GM20431 (cell line): ENCODE data around the gene TNS2.
"Not testable (repeated sequence)": the region's sequence is repeated elsewhere in the genome, so short reads cannot be mapped to it uniquely, and the experiment has no call there.

Experiments
- in situ Hi-C: fragments of 300-500 bp; cut with MseI, MboI; formaldehyde crosslinking; loops from one replicate; pipeline ENCODE4 v1.15.0; 2020; ENCODE audit warnings: low sequenced_read_pairs; ENCODE audit not compliant: unreplicated experiment

Gene TNS2

GRCh38 chr12:53090554-53090953, 40.7 kb downstream of the TNS2 start:
- in situ Hi-C loops = no loop called here

DNA sequence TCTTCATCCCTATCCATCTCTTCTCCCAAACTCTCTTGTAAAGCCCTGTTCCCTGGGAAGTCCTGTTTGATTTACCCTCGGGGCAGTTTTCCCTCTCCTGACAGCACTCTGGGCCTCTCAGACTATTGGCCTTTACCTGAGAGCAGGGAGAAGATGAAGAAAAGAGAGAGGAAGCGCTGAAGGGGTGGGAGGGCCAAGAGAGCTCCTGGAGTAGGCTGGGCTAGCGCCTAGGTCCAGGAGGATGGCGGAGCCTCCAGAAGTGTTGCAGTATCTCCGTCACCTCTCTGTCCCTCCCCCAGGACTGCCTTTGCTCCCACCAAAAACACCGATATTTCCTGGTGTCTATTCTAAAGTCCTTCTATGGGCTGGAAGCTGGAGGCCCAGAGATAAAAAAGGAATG, 41.9 kb downstream of the TNS2 start:
- in situ Hi-C loops = no loop called here

DNA sequence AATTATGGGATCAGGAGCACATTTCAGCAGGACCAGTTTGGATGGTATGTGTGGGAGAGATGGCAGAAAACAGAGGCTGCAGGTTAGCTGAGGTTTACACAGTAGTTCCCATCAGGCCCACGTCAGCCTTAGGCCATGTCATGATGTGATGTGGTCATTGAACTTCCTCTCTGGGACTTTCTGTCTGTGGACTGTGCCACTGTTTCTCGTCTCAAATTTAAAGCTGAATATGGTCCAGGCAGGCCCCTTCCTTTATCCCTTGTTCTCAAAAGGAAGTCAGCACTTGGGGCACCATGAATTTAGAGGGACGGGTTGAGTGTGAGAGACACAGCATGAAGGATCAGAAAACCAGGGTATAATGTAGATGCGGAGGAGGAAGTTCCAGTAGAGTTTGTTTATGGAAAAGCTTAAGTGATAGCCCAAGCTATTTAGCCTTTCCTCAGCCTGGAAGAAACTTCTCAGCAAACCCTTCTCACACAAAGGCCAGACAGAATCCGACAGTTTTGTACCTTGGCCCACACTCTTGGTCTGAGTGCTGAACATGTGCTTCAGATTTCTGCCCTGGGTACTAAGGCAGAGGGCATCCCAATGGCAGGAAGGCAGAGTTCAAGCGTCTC, 44.0 kb downstream of the TNS2 start:
- in situ Hi-C loops = no loop called here

GRCh38 chr12:53094394-53094787, 44.5 kb downstream of the TNS2 start:
- in situ Hi-C loops = no loop called here

- in situ Hi-C loops = not testable (repeated sequence)
These were observed 45.1 kb downstream of the TNS2 start for GRCh38 chr12:53094796-53095595.

DNA sequence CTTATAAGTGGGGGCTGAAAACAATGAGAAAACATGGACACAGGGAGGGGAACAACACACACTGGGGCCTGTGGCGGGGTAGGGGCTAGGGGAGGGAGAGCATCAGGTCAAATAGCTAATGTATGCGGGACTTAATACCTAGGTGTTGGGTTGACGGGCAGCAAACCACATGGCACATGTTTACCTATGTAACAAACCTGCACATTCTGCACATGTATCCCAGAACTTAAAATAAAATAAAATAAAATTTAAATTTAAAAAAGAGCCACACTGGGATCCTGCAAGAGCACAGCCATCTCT, 45.7 kb downstream of the TNS2 start:
- in situ Hi-C loops = not testable (repeated sequence)

DNA sequence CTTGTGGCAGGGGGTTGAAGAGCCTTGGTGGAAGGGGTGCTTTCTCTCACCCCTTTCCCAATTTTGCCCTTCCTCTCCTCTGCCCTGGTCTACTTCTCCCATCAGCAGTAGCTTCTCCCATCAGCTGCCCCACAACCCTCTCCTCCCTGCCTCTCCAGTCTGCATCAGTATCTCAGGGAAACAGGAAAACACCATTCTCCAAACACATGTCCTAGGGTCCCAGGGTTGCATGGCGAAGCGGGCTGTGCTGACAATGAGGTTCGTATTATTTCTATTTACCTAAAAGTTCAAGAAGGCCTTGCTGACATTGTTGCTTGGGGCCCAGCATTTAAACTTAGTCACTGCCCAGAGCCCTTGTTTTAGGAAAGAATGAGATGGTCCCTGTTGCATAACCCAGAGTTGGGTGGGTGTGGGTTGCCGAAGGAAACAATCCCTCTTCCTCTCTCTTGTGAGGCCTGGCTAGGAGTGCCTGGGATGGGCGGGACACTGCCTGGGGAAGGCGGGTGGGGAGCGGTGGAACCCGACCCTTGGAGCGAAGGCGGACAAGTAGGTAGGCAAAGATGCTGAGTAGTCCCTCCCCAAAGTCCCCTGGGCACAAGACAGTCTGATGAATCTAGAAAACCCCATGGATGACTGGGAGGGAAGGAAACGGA, 46.4 kb downstream of the TNS2 start:
- in situ Hi-C loops = no loop called here

DNA sequence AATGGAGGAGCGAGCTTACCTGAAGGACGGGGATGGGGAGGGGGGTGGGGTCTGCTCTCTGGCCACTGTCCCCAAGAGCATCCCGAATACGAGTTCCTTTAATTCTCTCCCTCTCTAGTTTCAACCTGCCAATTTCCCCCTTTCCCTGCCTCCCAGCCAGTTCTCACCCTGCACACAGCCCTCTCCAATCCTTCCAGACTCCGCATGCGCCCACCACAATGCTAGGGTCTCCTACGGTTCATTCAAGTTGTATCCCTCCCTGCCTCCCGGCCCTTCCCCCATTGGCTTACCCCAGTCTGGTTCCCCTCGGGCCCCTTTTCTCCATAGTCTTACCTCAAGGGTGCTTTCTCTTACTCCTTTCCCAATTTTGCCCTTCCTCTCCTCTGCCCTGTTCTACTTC, 46.9 kb downstream of the TNS2 start:
- in situ Hi-C loops = no loop called here

DNA sequence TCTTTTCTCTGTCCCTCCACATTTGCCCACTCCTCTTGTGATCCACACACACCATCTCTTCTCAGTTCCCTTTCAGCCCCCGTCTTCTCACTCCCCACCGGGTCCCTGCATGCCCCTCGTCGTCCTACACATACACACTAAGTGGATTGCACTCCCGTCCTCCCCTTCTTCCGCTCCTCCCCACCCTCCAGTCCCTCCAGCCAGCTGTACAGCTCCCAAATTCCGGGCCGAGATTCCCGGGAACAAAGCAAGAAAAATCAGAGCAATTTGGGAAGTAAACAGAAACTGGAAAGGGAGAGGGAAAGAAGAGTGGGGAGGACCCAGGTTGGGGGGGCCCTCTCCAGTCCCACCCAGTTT, 47.3 kb downstream of the TNS2 start:
- in situ Hi-C loops = no loop called here

GRCh38 chr12:53097564-53098353, 47.9 kb downstream of the TNS2 start, which contains the start of gene IGFBP6:
Gene IGFBP6, plus strand, starts transcription at chr12:53097667. Its CDS starts 51 bp downstream, at chr12:53097718.
- in situ Hi-C loops = no loop called here

DNA sequence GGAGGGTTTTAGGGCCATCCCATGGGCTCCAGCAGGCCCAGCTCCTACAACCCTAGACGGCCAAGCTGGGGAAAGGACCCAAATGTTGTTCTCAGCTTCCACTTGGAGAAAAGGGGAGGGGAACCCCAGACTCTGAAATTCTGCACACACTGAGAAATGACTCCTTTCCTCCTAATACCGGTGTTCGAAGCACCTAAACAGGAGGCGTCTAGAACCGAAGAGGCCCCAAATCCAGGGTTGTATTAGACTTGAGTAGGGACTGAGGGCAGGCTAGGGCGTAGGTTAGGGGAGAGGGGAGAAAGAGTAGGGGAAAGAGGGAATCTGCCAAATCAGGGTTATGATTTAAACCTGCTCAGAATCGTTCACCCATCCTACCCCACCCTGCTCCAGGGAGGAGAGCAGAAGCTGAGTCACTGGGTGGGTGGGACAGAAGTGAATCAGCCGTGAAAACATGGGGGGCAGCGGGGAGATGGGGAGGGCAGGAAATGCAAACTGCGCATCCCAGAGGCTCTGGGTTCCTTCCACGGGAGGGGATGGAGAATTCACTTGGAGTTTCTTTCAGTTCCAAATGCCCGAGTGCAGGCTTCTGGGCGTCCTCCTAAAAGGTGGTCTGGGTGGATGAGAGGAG, 48.6 kb downstream of the TNS2 start:
- in situ Hi-C loops = no loop called here

DNA sequence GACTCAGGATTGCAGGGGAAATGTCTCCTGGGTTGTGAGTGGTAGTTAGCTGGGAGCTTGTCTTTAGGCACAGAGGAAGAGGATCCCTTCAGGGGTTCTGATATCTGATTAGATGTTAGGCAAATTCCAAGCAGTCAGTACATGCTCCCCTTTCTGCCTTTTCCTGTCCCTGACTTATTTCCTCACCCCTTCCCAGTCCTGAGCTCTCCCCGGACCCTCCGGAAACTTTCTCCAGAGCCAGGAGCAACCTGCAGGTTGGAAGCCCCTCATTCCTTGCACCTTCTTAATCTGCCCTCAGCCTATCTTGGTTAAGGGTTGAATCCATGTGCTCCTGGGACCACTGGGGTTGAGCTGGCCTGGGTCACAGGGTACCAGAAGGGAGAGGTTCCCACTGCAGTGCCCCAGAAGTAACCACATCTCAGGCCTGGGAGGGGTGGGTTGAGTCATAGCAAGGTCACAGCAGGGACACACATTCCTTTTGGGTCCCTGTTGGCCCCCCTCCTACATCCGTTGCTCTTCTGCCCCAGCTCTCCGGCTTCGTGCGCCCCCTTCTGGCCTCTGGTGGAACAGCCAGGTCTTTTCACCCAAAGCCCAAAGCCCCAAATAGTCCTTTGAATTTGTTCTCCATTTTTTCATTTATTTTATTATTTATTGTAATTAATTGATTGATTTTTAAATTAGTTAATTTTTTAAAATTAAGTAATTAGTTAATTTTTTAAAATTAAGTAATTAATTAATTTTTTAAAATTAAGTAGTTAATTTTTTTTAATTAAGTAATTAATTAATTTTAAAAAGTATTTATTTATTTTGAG, 49.4 kb downstream of the TNS2 start:
- in situ Hi-C loops = no loop called here

- in situ Hi-C loops = no loop called here
These were observed 50.7 kb downstream of the TNS2 start for GRCh38 chr12:53100466-53101151.

GRCh38 chr12:53101266-53101665, 51.4 kb downstream of the TNS2 start:
- in situ Hi-C loops = no loop called here

GRCh38 chr12:53101931-53102781, 52.3 kb downstream of the TNS2 start:
- in situ Hi-C loops = no loop called here

GRCh38 chr12:53102883-53103807, 53.3 kb downstream of the TNS2 start, which contains the start of gene SOAT2:
Gene SOAT2, plus strand, starts transcription at chr12:53103486. Its CDS starts 92 bp downstream, at chr12:53103578.
- in situ Hi-C loops = no loop called here

GRCh38 chr12:53103860-53104305, 54.0 kb downstream of the TNS2 start:
- in situ Hi-C loops = no loop called here
